Thoracic aorta (tissue), 2 donors: ENCODE measurements around the gene STAB2. TPM values are rescaled to one million over a fixed set of nuclear protein-coding genes. Genes with fewer than 3 reads are reported as not detected.

Source experiments
- ATAC-seq: fragments of 150-250 bp; one replicate; pipeline ENCODE4 v1.8.0; 2017; ENCODE audit warnings: low read depth; ENCODE audit not compliant: insufficient number of reproducible peaks, low FRiP score
- DNase-seq: peaks from one replicate; pipeline ENCODE4 v3.0.0-alpha.2; 2020; ENCODE audit warnings: low spot score
- H3K27ac ChIP-seq, 2 donors: fragments of 200-600 bp; sonication (generic); 1 replicate in 1 of 2; 2 replicates in 1 of 2; pipeline ENCODE4 v1.5.1; 2016; ENCODE audit warnings: mild to moderate bottlenecking in 2 of 2, moderate library complexity in 2 of 2
- H3K27me3 ChIP-seq: fragments of 200-600 bp; sonication (generic); replicated peaks from 2 replicates; pipeline ENCODE4 v1.6.0; 2016; ENCODE audit warnings: mild to moderate bottlenecking; ENCODE audit not compliant: insufficient read depth
- H3K36me3 ChIP-seq: fragments of 200-600 bp; sonication (generic); one replicate; pipeline ENCODE4 v1.5.1; 2016
- H3K4me1 ChIP-seq, 2 donors: fragments of 200-600 bp; sonication (generic); 1 replicate in 1 of 2; 2 replicates in 1 of 2; pipeline versions ENCODE4 v1.5.1 to v1.6.0; 2016; ENCODE audit warnings: low read depth in 2 of 2, mild to moderate bottlenecking in 1 of 2; ENCODE audit not compliant: control insufficient read depth in 1 of 2
- H3K4me3 ChIP-seq: fragments of 200-600 bp; sonication (generic); 2 replicates; pipeline ENCODE4 v1.5.1; 2016; ENCODE audit warnings: mild to moderate bottlenecking
- H3K9me3 ChIP-seq: fragments of 200-600 bp; sonication (generic); 2 replicates; pipeline ENCODE4 v1.5.1; 2016
- CTCF ChIP-seq: fragments of 200-600 bp; sonication (generic); IDR thresholded peaks from one replicate; pipeline ENCODE4 v1.5.1; 2019; ENCODE audit warnings: antibody characterized with exemption
- total RNA-seq, 2 donors: library from RNA; depleted of rRNA; stranded (reverse); fragments of >200 nt; gene quantifications; one replicate each; pipeline versions ENCODE4 v1.1.0 to v1.2.3, GENCODE V29; 2016

The STAB2 gene
- total RNA-seq, 2 donors from 2014 or later: not detected

- H3K27ac ChIP-seq: no peak overlapping the region
- H3K36me3 ChIP-seq: no peaks in the 10 kb centered on the region
- no peak overlapping the region for H3K4me3 ChIP-seq
- no peak for ATAC-seq
- peaks cover 9% of the 10 kb centered on the region for H3K9me3 ChIP-seq
- DNase-seq: no peak
- no peak for TF ChIP-seq CTCF
- H3K27me3 ChIP-seq: no peaks in the 10 kb centered on the region
- peaks cover 0 to 4% of the 10 kb centered on the region in 2 donors for H3K4me1 ChIP-seq
Measured at GRCh38 chr12:103571286-103571685, 15.8 kb upstream of the STAB2 start.

DNA sequence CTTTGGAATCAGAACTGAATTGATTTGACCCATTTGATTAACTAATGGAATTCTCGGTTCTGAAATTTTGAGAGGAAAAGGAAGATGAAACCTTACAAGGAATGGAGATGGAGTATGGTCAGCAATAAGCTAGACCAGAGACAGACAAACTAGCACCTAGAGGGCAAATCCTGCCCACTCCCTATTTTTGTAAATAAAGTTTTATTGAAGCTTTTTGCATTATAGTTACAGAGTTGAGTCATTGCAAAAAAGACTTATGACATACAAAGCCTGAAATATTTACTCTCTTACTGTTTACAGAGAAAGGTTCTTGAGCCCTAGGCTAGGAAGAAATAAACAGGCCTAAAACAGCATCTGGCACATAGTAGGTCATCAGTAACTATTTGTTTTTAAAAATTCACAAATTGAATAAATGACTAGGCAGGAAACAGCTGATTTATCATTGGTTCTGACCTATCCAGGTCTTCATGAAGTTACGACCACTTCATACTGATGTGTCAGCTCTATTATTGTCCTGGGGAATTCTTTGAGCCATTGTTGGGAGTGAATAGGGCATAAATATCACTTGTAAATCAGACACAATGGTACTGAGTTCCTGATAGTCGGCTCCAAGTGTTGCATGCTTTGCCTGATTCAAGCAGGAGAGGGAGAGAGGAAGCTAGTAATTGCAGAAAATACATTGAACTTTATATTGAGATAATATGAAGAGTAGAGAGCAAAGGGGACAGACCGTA lies 14.6 kb upstream of the STAB2 start:
- ATAC-seq (no peak), DNase-seq (no peak)
- no peaks in the 10 kb centered on the region for H3K36me3 ChIP-seq
- no peaks in the 10 kb centered on the region for H3K27me3 ChIP-seq
- H3K4me1 ChIP-seq: peaks cover 0 to 4% of the 10 kb centered on the region in 2 donors
- no peak overlapping the region for H3K27ac ChIP-seq
- no peak for TF ChIP-seq CTCF
- H3K9me3 ChIP-seq: no peaks in the 10 kb centered on the region
- H3K4me3 ChIP-seq: no peak overlapping the region

GRCh38 chr12:103573185-103573584 lies 13.9 kb upstream of the STAB2 start:
- TF ChIP-seq CTCF: no peak
- no peak for ATAC-seq
- no peaks in the 10 kb centered on the region for H3K36me3 ChIP-seq
- H3K4me1 ChIP-seq: peaks cover 0 to 4% of the 10 kb centered on the region in 2 donors
- no peaks in the 10 kb centered on the region for H3K9me3 ChIP-seq
- DNase-seq: no peak
- no peak overlapping the region for H3K4me3 ChIP-seq
- H3K27ac ChIP-seq: no peak overlapping the region
- H3K27me3 ChIP-seq: no peaks in the 10 kb centered on the region

DNA sequence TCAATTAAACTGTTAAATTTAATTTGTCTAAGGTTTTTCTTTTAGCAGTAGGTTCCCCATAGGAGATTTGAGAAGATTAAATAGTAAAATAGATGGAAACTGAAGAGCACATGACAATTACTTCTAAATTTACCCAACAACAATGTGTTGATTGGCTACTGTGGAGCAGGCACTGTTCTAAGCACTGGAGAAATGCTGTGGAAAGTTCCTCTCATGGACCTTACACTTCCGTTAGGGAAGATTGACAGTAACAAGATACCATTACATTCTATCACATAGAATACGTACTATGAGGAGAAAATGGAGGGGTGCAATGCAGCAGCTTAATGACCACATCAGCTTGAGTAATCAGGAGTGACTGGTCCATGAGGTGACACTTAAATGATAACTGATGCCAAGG lies 8.1 kb upstream of the STAB2 start:
- Histone ChIP-seq H3K27ac (no peak overlapping the region), H3K36me3 (no peaks in the 10 kb centered on the region), H3K27me3 (no peaks in the 10 kb centered on the region), H3K4me1 (peaks cover 0 to 4% of the 10 kb centered on the region in 2 donors), H3K4me3 (no peak overlapping the region), H3K9me3 (no peaks in the 10 kb centered on the region)
- DNase-seq: no peak
- no peak for ATAC-seq
- no peak for TF ChIP-seq CTCF

DNA sequence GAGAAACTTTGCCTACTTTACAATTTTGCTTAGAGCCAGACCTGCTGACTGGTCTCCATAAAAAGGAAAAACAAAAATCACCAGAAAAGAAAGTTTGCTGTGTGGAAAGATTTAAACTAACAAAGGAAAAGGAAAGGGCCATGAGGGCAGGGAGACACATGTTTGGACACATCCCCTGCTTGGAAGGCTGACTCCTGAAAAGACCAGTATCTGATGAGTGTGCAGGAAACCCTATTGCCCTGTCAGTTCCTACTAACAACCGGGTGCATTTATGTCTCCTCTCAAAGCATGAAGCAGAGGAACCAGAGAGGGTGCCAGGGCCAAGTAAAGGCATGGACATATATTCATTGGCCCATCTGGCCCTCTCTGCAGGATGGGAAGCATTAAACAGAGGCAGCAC lies 7.0 kb upstream of the STAB2 start:
- ATAC-seq: no peak
- no peak overlapping the region for H3K27ac ChIP-seq
- DNase-seq: no peak
- TF ChIP-seq CTCF: no peak
- H3K9me3 ChIP-seq: no peaks in the 10 kb centered on the region
- H3K4me3 ChIP-seq: no peak overlapping the region
- H3K27me3 ChIP-seq: no peaks in the 10 kb centered on the region
- peaks cover 0 to 4% of the 10 kb centered on the region in 2 donors for H3K4me1 ChIP-seq
- H3K36me3 ChIP-seq: no peaks in the 10 kb centered on the region
